Stimulated activated CD4-positive, alpha-beta T cell treated with anti-CD3 and anti-CD28 coated beads, Interleukin-2, amount 100 ng/mL, for 4 hours (primary cell): Measurements from ENCODE around the gene SLC12A3.
"Not testable (repeated sequence)": the region's sequence is repeated elsewhere in the genome, so short reads cannot be mapped to it uniquely, and the experiment has no call there.

ENCODE experiments used
- DNase-seq: peaks from one replicate; pipeline ENCODE4 v3.0.0-alpha.2; 2020; ENCODE audit warnings: low read depth

Gene SLC12A3

GRCh38 chr16:56921571-56921970 is 56.6 kb downstream of the SLC12A3 start:
- DNase-seq: no peak

GRCh38 chr16:56923481-56924091 is 58.6 kb downstream of the SLC12A3 start:
- DNase-seq: no peak

- DNase-seq: no peak
Measured at GRCh38 chr16:56927471-56927870, 62.5 kb downstream of the SLC12A3 start.

GRCh38 chr16:56929639-56930038 is 64.6 kb downstream of the SLC12A3 start:
- no peak for DNase-seq

- no peak for DNase-seq
Measured at GRCh38 chr16:56930486-56931270, 65.7 kb downstream of the SLC12A3 start.

- DNase-seq: no peak
Measured at GRCh38 chr16:56931271-56931891, 66.4 kb downstream of the SLC12A3 start.

GRCh38 chr16:56931892-56932720 is 67.1 kb downstream of the SLC12A3 start, which contains the start of gene HERPUD1:
Gene HERPUD1 (plus strand): TSS chr16:56932142. CDS start chr16:56932245, 103 bp downstream.
- DNase-seq: peak; percentile 99

- peak; percentile 6 for DNase-seq
Measured at GRCh38 chr16:56932721-56933619, 68.0 kb downstream of the SLC12A3 start.

- no peak for DNase-seq
Measured at GRCh38 chr16:56933828-56934598, 69.0 kb downstream of the SLC12A3 start.

GRCh38 chr16:56934599-56935145 is 69.7 kb downstream of the SLC12A3 start:
- not testable (repeated sequence) for DNase-seq

GRCh38 chr16:56935201-56935600 is 70.2 kb downstream of the SLC12A3 start:
- DNase-seq: no peak

- DNase-seq: no peak
Measured at GRCh38 chr16:56936491-56936890, 71.5 kb downstream of the SLC12A3 start.

- DNase-seq: no peak
Measured at GRCh38 chr16:56936950-56937349, 71.9 kb downstream of the SLC12A3 start.

- DNase-seq: peak; percentile 8
Measured at GRCh38 chr16:56938664-56939513, 73.9 kb downstream of the SLC12A3 start.

- no peak for DNase-seq
Measured at GRCh38 chr16:56939801-56940200, 74.8 kb downstream of the SLC12A3 start.

GRCh38 chr16:56941092-56941491 is 76.1 kb downstream of the SLC12A3 start:
- no peak for DNase-seq

- DNase-seq: no peak
Measured at GRCh38 chr16:56941856-56942331, 76.9 kb downstream of the SLC12A3 start.

GRCh38 chr16:56943761-56944375 is 78.9 kb downstream of the SLC12A3 start:
- DNase-seq: no peak
